SW 1271 (cell line): ENCODE measurements around the gene KCMF1.
"Not testable (repeated sequence)": the region's sequence is repeated elsewhere in the genome, so short reads cannot be mapped to it uniquely, and the experiment has no call there.

Experiments used
- DNase-seq, 2 experiments: peaks; one replicate each; lab custom pipeline; 2025; lab: John Stamatoyannopoulos, UW

The KCMF1 gene

DNA sequence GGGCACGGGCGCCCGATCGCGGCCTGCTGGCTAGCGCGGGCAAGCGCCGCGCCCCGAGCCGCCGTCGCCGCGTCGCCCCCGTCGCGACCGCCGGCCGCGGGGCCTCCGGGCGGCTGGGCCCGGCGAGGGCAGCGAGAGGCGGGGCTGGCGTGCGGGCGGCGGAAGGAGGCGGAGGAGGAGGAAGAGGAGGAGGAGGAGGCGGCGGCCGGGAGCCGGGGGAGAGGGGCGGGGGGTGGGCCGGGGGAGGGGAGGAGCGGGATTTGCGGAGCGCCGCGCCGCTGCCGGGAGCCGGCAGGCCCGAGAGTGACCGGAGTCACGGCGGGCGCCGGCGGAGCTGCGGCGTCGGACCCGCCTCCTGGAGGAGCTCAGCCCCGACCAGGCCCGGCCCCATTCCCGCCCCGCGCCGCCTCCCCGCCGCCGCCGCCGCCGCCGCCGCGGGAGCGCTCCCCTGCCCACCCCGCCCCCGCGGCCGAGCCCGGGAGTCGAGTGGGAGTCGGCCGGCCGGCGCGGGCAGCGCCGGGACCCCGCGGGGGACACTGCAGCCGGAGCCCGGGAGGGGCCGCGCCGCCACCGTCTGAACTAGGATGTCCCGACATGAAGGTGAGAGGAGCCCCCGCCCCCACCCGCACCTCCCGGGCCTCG lies at the start of gene KCMF1:
Gene KCMF1, plus strand, starts transcription at position 294 of the 642 bp plus-strand sequence. Its CDS starts 291 bp downstream, at position 585.
- peak in 1 of 2 experiments; percentile 56 for DNase-seq

GRCh38 chr2:84923009-84923408 lies 48.0 kb upstream of the KCMF1 start:
- DNase-seq: no peak

DNA sequence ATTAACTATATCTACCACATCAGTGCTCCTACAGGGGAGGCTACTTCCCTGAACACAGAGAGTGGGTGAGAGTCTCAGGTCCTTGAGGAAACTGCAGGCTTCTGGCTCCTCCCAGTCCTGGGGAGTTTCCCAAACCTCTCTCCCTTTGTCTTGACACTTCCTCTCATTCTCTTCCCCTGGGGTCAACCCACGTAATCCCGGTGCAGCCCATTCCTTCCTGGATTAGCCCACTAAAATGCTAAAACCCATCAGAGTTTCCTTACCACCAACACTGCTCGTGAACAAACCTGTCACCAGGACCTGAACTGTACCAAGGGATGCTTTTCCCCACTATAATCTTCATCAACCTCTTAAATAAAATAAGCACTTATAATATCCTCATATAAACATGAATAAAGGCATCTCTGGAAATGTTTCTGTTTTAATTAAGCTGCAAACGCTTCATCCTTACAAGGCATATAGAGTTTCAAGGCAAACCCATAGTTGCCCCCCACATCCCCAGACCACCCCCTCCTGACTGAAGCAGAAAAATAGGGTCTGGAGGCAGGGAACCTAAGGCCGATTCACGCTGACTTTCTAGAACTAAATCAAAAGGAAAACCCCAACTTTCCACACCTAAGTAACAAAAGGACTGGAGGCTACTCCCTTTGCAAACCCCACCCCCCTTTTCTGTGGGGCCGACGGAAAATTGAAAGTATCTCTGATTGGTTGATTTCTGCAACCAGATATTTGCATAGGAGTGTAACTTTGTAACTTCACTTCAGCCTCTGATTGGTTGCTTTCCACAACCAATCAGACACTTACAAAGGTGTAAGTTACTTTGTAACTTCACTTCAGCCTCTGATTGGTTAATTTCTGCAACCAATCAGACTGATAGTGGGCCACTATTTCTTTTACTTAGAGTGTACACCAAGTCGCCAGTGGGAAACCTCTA lies 46.5 kb upstream of the KCMF1 start:
- no peak for DNase-seq

DNA sequence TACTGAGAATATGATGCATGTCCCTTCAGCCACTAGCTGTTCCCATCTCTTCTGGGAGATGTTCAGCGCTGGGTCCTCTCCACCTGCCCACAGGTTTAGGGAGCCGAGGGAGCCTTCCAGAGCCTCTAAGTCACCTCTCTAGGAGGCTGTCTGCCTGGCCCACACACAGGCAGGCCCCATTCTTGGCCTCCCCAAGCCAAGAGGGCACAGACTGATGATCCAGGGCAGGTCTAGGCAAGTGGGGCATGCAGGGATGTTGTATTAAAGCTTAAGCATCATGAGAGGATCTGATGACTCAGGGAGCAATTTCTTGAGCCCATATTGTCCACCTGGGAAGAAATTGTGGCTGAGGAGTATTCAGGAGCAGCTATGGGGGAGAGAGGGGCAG lies 45.6 kb upstream of the KCMF1 start:
- no peak for DNase-seq

- peak; percentile 95 for DNase-seq
Measured at GRCh38 chr2:84925724-84926376, 45.1 kb upstream of the KCMF1 start.

DNA sequence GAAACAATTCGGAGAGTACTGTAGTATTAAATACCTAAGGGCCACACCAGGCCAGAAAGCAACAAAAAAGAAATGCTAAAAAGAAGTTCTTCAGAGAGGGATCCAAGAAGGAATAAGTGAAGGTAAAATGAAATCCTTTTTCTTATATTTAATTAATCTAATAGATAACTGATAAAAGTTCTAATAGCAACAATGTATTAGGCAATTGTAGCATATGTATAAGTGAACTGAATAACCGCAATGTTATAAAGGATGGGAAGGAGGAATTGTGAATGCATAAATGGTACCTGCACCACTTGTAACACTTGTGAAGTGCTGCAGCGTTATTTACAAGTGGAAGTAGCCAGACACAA lies 43.7 kb upstream of the KCMF1 start:
- DNase-seq: no peak

DNA sequence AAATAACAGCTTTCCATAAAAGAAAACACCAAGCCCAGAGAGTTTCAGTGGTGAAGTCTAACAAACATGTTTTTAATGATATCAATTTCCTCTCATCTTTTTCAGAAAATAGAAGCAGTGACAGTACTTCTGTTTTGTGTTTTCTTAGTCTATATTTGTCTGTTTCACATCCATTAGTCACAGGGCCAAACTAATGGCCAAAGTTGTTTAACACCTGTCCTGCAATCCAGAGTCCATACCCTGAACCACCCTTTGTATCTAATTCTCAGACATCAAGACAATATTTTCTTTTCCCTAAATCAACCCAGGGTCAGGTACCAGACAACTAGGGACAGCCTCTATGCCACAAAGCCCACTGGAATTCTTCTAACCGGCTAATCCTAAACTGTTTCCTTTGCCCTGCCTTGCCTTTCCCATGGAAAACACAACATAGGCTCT lies 39.6 kb upstream of the KCMF1 start:
- no peak for DNase-seq

DNA sequence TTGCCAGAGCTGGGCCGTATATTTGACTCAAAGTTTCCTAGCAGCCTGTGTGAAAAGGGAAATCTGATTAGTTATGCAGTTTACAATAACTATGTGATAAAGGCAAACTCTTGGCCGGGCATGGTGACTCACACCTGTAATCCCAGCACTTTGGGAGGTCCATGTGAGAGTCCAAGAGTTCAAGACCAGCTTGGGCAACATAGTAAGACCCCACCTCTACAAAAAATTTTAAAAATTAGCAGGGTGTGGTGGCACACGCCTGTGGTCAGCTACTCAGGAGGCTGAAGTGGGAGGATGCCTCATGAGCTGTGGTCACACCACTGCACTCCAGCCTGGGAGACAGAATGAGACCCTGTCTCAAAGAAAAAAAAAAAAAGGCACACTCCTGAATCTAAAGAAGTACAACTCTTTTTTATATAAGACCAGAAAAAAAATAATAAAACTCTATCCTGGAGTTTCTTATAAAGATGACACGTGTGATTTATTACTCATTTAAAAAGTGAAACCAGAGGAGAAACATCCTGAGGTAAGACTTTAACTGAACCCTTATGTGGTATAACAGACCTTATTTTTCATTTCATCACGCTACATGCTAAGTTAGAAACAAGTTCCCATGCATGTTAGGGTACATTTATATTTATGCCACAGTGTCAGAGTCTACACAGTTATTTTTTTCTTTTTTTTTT lies 32.6 kb upstream of the KCMF1 start:
- DNase-seq: no peak

GRCh38 chr2:84939426-84940087 lies 31.4 kb upstream of the KCMF1 start:
- DNase-seq: no peak

DNA sequence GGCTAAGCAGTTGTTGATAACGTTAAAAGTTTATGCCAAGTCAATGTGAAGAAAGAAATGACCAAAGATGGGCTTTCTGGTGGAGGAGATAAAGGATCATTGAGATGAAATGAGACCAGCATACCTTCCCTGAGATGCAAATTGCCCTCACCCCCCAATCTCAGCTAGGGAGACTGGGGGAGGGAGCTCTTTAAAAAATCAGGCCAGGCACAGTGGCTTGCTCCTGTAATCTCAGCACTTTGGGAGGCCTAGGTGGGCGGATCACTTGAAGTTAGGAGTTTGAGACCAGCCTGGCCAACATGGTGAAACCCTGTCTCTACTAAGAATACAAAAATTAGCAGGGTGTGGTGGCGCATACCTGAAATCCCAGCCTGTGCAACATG lies 30.9 kb upstream of the KCMF1 start:
- no peak for DNase-seq

- DNase-seq: no peak
Measured at GRCh38 chr2:84940831-84941412, 30.0 kb upstream of the KCMF1 start.

DNA sequence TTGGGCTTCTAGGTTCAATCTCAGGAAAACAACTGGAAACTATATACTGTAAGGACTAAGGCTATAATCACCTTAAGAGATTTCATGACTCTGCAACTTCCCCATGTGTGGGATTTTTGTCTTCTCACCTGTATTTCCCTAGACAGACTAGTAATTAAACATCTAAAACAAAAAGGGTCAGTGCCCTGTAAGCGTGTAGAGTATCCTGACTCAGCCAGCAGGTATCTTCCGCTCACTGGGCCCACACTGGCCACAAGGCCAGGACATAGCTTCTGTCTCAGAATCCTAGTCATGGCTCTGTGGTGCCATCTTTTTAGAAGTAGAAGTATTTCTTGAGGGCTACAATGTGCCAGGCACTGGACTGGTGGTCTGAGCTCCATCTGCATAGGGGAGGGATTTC lies 28.8 kb upstream of the KCMF1 start:
- no peak for DNase-seq

GRCh38 chr2:84942964-84943421 lies 28.0 kb upstream of the KCMF1 start:
- DNase-seq: no peak

- DNase-seq: no peak
Measured at GRCh38 chr2:84944295-84944909, 26.6 kb upstream of the KCMF1 start.

GRCh38 chr2:84945838-84946203 lies 25.1 kb upstream of the KCMF1 start:
- DNase-seq: not testable (repeated sequence)

- DNase-seq: peak; percentile 89 to 96
Measured at GRCh38 chr2:84946204-84947009, 24.6 kb upstream of the KCMF1 start.

- DNase-seq: no peak
Measured at GRCh38 chr2:84947010-84947593, 23.9 kb upstream of the KCMF1 start.

GRCh38 chr2:84953535-84953934 lies 17.4 kb upstream of the KCMF1 start:
- no peak for DNase-seq

DNA sequence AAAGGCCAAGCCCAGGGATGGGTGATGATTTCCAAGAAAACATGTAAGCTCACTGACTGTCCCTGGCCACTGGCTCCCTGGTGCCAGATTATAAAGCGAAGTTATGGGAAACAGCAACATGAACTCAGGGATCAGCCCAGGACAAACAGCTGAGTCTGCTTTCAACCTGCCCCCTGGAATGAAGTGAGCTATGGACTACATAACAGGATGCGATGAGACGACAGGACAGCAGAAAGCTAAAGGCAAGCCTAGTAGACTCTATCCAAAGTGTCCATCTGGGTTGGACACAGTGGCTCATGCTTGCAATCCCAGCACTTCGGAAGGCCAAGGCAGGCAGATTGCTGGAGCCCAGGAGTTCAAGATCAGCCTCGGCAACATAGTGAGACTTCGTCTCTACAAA lies 16.6 kb upstream of the KCMF1 start:
- no peak for DNase-seq
